NAMALWA (cell line): ENCODE results near the gene PRM1.

Experiments used
- DNase-seq: peaks from one replicate; pipeline ENCODE4 v3.0.0-alpha.2; 2015; ENCODE audit warnings: low spot score

The PRM1 gene

DNA sequence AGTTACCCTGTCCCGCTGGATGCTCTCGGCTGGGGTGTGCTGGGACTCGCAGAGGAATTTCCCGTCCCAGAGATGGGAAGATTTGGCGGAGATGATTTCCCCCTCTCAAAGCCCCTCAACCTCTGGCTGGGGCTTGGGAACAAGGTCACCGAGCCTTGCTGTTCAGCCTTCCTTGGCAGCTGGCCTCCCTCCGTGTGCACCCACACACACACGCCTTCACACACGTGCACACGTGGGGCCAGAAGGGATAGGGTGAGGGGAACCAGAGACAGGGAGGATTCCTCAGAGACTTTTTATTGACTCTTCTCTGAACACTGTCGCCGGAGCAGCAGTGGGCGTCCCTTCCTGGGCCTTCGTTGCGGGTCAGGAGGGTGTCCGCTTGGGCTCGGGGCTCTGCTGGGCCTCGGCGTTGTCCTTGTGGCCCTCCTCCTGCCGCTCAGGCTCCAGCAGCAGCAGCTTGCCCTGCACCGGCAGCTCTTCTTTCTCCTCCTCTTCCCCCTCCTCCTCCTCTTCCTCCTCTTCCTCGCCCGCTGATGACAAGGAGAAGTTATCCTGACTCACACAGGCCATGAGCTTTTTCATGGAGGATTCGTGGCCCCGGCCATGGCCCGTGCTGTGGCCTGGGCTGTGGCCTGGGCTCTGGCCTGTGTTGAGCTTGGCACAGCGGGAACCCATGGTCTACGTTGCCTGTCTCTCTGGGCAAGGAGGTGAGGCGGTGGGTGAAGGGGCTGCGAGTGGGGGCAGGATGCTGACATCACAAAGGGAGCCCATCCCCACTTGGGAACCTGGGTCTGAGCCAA, 8.0 kb downstream of the PRM1 start, which contains the start of gene PRM3:
PRM3 (minus strand) TSS at position 709 of the 800 bp plus-strand sequence; CDS start at position 675, 34 bp downstream.
- DNase-seq = no peak

DNA sequence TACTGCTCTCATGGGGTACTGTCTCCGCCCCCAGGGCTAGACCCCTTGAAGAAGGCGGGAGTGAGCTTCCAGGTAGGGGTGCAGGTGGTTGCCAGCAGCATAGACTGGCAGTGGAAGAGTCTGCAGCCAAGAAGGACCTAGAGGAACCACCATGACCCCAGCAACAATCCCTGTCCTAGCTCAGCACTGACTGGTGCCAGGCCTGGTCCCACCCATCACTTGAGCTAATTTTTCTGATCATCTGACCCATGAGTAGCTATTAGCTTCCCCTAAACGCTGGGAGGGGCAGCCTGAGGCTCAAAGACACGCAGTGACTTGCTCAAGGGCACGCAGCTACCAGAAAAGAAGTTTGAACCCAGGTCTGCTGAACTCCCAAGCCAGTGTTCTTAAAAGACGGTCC, 8.6 kb downstream of the PRM1 start:
- DNase-seq = no peak

DNA sequence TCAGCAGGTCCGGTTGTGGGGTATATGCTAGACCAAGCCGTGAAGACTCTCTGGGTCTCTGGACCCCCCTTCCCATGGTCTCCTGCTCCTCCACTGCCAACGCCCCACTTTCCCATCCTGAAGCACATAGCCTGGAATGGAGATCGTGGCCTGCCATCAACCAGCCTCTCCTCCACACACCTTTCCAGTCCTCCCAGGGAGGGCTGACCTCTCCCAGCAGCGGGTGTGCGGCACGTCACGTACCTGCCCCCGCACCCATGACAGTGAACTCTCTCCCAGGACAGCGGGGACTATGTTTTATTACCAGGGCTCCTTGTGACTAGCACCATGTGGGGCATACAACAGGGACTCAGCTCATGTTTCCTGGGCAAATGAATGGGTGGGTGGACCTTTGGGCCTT, 9.5 kb downstream of the PRM1 start:
- no peak for DNase-seq

DNA sequence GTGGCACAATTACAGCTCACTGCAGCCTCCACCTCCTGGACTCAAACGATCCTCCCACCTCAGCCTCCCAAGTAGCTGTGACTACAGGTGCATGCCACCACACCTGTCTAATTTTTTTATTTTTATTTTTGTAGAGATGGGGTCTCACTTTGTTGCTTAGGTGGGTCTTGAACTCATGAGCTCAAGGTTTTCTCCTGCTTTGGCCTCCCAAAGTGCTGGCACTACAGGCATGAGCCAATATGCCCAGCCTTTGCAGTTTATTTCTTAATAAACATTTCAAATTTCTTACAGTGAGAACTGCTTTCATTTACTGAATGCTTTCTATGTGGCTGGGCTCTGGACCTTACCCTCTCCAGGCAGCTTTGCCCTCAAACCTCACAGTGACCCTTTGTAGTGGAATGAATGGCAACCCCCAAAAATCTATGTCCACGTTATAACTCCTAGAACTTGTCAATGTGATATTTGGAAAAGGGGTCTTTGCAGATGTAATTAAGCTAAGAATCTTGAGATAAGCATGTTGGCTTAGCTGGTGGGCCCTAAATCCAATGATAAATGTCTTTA, 10.4 kb downstream of the PRM1 start:
- no peak for DNase-seq

DNA sequence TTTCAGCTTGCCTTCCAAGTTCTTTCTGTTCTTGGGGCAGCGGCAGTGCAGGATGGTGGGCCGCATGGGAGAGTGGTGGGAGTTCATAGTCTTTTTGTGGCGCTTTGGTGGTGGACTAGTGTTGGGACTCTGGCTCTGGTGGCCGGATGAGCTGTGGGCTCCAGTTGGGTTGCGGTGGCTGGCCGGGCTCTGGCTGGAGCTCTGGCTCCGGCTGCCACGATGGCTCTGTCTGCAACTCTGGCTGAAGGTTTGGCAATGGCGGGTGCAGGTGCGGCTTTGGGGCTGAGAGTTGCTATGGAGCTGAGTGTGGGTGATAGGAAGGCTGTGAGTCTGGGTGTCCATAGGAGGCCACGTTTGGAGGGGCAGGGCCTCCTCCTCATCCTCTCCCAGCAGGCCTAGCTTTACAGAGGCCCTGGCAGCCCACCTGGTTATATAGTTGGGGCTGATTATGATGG, 12.2 kb downstream of the PRM1 start, which contains the start of gene TNP2:
TNP2 (minus strand) TSS at position 405 of the 455 bp plus-strand sequence; CDS start at position 342, 63 bp downstream.
- DNase-seq = no peak

DNA sequence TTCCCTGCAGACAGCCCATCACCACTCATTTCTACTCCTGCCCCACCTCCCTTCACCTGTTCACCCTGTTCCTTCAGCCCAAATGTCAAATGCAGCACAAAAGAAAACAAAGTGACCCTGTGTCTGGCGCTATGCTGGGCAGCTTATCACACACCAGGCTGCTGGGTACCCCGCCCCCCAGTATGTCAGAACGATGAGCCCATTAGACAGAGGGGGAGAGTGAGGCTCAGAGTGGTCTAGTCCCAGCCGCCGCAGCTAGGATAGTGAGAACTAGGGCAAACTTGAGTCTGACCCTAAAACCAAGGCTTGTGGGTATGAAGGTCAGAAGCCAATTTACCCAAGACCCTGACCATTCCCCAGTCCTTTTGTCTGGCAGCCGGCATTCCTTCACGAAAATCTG, 16.0 kb downstream of the PRM1 start:
- DNase-seq = no peak

DNA sequence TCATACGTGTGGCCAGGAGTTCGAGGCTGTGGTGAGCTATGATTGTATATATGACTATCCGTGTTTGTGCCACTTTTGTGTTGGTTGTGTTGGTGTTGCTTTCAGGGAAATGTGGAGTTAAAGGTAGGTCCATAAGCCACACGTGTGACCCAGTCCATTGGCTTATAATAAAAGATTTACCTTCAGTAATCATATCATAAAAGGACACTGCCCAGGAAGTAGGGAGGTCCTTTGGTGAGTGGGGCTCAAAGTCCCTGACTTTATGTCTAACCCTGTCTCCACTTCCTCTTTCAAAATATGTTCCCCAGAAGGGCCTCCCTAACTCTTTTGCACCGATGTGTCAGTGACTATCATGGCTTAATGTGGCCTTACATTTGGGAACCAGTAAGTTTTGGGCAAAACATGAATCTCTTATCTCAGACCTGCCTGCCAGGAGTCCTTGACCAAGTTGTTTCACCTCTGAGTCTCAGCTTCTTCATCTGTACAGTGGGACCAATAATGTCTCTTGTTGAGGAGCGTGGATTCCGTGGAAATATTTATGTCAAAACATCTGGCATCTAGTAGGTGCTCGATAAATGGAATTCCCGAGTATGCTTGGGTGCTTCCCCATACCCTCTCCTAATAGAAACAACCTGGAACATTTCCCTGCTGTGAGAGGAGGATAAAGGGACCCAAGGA, 16.8 kb downstream of the PRM1 start:
- no peak for DNase-seq

DNA sequence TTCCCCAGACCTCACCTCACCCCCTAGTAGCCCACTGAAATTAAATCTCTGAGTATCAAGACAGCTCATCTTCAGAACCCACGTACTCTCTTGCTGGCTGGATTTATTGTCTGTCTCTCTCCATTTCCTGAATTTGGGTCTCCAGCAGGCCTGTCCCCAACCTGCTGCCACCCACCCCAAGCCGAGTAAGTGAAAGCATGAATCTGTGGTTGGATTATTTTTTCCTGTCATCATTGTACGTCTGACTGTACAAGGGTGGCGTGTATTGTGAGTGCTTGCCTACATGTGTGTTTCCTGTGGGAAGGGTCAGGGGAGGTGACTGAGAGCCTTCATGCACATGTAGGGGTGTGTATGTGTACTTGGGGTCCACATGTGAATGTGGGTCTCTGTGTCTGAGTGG, 17.4 kb downstream of the PRM1 start:
- DNase-seq = no peak

DNA sequence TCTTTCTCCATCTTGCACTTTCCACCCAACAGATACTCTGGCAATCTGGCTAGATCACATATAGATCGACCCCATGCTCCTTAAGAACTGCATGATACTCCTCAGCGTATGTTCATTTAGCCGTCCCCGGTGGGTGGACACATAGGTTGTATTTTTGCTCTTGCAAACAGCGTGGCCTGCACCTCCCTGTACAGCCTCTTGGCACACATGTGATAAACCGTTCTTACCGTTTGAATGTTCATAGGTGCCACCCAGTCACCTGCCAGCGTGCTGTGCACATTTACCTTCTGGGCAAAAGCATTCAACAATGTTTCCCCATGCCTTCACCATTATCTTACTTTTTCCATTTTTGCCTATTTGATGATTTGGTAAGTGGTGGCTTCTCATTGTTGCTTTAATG, 18.2 kb downstream of the PRM1 start:
- DNase-seq = no peak

DNA sequence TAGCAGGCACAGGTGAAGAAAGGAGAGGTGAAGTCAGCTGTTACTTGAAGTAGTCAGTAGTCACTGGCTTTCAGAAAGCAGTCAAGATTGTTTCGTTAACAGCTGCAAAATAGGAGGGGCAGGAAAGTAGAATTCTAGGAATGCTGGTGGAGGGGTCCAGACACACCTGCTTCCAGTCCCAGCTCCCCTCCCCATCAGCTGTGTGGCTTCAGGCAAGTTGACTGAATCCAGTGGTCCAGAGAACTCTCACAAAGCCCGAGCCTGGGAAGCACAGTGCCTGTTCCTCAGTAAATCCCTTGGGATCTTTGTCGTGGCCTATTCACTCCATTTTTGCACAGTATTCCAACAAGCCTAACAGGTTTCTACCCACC, 20.5 kb downstream of the PRM1 start:
- DNase-seq = no peak

DNA sequence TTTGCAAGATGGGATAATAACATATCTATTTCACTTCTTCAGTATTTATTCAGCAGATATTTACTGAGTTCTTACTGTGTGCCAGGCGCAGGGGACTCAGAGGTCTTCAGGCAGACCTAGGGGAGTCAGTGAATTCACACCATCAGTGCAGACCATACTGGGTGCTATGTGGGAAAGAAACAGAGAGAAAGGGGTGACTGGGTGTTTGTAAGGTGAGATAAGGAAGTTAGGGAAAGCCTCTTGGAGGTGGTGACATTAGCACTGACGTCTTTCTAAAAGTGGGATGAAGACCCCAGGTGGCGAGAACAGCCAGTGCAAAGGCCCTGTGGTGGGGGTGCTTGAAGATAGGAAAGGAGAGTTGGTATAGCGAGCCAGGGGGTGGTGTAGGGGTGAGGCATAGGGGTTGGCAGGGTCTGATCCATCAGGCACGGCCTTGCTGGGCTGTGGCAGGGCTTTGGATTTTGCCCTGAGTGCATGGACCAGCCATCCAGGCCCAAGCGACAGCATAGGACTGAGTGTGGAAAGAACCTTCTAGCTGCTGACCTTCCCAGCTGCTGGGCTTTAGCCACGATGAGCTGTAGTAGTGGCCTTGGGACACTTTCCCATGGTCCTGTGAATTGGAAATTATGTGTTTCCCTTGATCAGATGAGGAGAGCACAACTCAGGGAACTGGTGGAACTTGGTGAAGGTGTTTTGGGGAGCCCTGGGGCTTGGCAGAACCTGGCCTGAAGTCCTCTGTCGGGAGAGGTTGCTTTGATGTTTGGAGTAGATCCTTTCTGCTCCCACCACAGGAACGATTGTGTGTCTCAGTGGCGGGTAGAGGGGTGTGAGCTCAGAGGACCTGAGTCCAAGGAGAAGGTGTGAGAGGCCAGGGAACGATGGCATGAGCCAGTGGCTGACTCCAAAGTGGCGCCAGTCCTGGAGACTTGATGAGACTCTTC, 21.2 kb downstream of the PRM1 start:
- DNase-seq = no peak

DNA sequence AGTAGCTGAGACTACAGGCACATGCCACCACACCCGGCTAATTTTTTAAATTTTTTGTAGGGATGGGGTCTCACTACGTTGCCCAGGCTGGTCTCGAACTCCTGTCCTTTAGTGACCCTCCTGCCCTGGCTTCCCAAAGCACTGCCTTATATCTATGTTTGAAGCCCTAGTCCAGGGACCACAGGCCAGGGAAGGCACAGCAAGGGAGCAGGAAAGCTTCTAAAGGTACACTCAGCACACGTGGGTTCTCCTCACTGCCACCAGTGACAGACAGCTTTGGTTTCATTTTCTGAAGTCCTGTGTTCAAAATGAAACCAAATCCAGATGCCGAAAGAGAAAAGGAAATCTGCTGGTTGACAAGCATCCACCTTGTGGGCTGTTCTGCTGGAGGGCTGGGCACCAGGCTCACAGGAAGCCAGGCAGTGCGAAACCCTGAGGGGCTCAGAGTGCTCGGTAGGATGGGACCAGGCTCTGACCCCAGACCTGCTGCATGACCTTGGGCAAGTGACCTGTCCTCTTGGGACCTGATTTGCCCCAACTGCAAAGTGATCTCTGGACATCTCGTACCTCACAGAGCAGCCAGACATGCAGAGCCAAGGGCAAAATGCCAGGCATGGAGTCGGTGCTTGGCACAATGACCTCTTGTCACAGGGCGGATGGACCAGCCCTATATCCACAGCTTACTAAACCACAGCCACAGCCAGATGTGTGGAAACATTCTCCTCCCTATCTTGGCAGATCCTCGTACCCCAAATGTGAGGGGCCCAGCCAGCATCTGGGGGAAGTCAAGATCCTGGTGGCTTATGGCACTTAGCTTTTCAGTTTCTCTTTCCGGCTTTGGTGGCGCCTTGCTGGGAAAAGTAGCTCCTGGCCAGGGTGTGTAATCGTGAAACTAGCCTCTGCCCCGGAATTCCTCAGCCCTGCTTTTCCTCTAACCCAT, 22.3 kb downstream of the PRM1 start:
- DNase-seq = peak; percentile 81

DNA sequence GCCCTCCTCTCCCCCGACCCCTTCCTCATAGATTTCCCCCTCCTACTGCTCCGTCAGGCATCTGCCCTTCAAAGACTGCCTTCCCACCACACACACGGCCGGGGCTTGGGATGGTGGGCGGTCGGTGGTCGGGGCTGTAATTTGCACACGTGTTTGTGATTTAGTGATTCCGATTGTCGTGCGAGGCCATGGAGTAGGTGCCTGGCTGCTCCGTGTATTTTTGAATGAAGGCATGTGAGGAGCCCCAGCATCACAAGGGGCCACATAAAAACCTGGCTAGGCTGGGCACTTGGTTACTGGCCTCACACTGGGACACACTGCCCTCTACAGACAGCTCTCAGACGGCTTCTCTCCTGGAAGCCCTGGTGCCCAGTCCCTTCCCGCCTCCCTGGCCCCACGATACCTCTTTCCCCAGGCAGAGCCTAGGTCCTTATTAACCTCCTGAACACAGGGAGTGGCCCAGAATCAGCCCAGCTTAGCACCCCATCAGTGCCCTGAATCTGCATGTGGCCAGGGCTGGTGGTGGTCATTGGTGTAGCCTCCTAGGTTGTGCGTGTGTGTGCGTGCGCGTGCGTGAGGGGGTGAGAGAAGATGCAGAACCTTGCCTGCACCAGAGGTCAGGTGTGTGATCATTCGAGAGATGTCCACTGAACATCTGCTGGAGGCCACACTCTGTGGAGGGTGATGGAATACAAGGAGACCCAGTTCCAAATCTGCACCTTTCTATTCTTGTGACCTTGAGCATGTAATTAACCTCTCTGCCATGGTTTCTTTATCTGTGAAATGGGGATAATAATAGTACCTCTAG, 23.8 kb downstream of the PRM1 start:
- DNase-seq = peak; percentile 61

DNA sequence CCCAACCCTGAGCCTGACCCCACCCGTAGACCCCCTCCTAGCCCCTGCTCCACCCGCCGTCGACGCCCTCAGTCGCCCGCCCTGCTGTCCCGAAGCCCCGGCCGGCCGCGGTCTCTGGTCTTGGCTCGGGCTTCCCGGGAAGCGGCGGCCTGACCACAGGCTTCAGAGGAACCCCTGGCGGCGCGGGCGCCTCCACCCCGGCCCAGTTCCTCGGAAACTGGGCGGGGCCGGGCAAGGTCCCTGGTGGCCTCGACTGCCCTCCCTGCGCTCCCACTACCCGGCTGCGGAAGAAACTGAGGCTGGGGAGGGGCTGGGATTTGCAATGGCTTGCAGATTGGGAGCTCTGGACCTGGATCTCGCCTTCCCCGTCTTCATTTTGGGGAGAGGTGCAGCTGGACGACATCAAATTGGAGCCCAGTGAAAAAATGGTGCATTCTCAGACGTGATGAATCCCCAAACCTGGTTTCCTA, 24.4 kb downstream of the PRM1 start:
- no peak for DNase-seq

DNA sequence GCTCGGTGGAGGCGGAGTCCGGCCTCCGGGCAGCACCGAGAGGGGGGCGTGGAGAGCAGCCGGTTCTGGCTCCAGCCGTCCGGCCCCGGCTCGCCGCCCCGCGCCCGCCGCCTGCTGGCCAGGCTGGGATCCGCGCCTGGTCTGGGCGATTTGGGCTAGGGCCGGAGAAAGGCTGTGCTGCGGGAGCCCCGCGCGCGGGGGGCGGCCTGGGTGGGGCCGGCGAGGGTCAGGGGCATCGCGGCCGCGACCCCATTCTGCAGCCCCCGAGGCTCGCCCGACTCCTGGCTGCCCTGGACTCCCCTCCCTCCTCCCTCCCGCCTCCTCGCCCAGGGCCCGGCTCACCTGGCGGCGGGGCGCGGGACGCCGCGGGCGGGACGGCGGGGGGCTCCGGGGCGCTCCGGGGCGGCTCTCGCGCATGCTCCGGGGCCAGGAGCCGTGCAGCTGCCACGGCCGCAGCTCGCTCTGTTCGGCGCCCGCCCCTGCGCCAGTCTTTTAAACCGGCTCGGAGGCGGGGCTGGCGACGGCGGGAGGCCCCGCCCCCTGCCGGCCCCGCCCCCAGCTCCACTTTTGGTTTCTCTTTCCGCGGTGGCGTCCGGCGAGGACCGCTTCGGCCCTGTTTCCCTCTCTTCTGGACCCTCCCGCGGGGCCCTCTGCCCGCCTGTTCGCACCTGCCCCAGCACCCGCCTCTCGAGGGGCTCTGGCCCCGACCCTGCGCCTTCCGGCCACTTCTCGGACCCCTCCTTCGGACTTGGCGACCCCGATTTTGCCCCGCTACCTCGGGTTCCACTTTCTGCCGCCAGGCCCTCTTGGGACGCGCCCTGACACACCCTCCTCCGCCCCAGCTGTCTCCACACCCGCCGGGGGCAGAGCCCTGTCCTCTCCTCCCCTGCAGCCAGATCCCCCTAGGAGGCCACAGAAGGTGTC, 25.1 kb downstream of the PRM1 start, which contains the start of gene SOCS1:
SOCS1 (minus strand) TSS at position 468 of the 924 bp plus-strand sequence. CDS start 726 bp downstream, outside the sequence.
- peak; percentile 89 for DNase-seq

DNA sequence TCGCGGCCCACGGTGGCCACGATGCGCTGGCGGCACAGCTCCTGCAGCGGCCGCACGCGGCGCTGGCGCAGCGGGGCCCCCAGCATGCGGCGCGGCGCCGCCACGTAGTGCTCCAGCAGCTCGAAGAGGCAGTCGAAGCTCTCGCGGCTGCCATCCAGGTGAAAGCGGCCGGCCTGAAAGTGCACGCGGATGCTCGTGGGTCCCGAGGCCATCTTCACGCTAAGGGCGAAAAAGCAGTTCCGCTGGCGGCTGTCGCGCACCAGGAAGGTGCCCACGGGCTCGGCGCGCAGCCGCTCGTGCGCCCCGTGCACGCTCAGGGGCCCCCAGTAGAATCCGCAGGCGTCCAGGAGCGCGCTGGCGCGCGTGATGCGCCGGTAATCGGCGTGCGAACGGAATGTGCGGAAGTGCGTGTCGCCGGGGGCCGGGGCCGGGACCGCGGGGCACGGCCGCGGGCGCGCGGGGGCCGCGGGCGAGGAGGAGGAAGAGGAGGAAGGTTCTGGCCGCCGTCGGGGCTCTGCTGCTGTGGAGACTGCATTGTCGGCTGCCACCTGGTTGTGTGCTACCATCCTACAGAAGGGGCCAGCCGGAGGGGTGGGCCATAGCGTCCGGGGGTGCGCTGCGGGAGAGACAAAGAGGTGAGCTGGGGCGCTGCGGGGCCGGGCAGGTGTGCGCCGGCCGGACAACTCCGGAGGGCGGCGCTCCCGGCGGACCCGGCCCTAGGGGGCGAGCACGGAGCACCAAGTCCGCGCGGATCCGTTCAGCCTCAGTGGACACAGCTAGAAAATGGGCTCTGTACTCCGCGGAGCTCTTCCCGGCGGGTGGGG, 26.0 kb downstream of the PRM1 start:
- peak; percentile 73 for DNase-seq
